Measurements from ENCODE around the gene PSMD14.

GRCh38 chr2:161418275-161418714, 110.1 kb downstream of the PSMD14 start:
- no peak for TF ChIP-seq CTCF (IDR thresholded peaks at IDR 0.05)
- TF ChIP-seq POLR2AphosphoS5 (IDR thresholded peaks at IDR 0.05; ENCODE audit: low read depth, low read length) = no peak
- TF ChIP-seq REST (IDR thresholded peaks at IDR 0.05; ENCODE audit: insufficient read depth in 1 of 2, low read depth in 2 of 2, low read length in 1 of 2) = no peak

All from Panc1 (cell line).